Measurements from ENCODE around the gene NAA16. TPM values are rescaled to one million over a fixed set of nuclear protein-coding genes. Genes with fewer than 3 reads are reported as not detected.

The NAA16 gene
- total RNA-seq, 2 experiments from 2014 or later, result 23.5 to 32.8 TPM

GRCh38 chr13:41293272-41293671, 17.8 kb upstream of the NAA16 start:
- no peak for ATAC-seq
- Mint-ChIP-seq H3K9me3 (no peaks in the 10 kb centered on the region), H3K27me3 (no peaks in the 10 kb centered on the region), H3K4me3 (no peak overlapping the region), H3K27ac (no peak overlapping the region), H3K4me1 (ENCODE audit: low read depth) (no peaks in the 10 kb centered on the region), H3K36me3 (ENCODE audit: low read depth) (no peaks in the 10 kb centered on the region)
- no peak for DNase-seq
- ChIA-PET CTCF (no interaction called here), POLR2A (no interaction called here)
- TF ChIP-seq CTCF (IDR thresholded peaks at IDR 0.05), result no peak
- intact Hi-C loops (cut with micrococcal nuclease), result no loop called here

GRCh38 chr13:41294914-41295313, 16.2 kb upstream of the NAA16 start:
- no peak overlapping the region for H3K27ac Mint-ChIP-seq
- no peak for TF ChIP-seq CTCF (IDR thresholded peaks at IDR 0.05)
- CTCF ChIA-PET, result interaction anchor here (0.9 kb wide), 1 partner anchor 9 kb away, joined by 4 read pairs; no protein-coding TSS in a partner anchor
- DNase-seq (no peak), ATAC-seq (no peak)
- H3K4me1 Mint-ChIP-seq (ENCODE audit: low read depth), result peaks cover 6% of the 10 kb centered on the region
- POLR2A ChIA-PET, result no interaction called here
- H3K4me3 Mint-ChIP-seq, result no peak overlapping the region
- H3K36me3 Mint-ChIP-seq (ENCODE audit: low read depth), result no peaks in the 10 kb centered on the region
- H3K27me3 Mint-ChIP-seq, result no peaks in the 10 kb centered on the region
- no peaks in the 10 kb centered on the region for H3K9me3 Mint-ChIP-seq
- intact Hi-C loops (cut with micrococcal nuclease), result no loop called here

GRCh38 chr13:41295973-41296372, 15.1 kb upstream of the NAA16 start:
- Mint-ChIP-seq H3K9me3 (no peaks in the 10 kb centered on the region), H3K4me1 (ENCODE audit: low read depth) (peaks cover 7% of the 10 kb centered on the region), H3K27me3 (no peaks in the 10 kb centered on the region), H3K36me3 (ENCODE audit: low read depth) (no peaks in the 10 kb centered on the region), H3K27ac (no peak overlapping the region), H3K4me3 (no peak overlapping the region)
- CTCF ChIA-PET, result interaction anchor here (0.7 to 0.9 kb wide), 2 partner anchors 8 to 90 kb away, joined by 4 read pairs; no protein-coding TSS in a partner anchor
- DNase-seq, result no peak
- TF ChIP-seq CTCF (IDR thresholded peaks at IDR 0.05), result no peak
- intact Hi-C loops (cut with micrococcal nuclease), result no loop called here
- no peak for ATAC-seq
- POLR2A ChIA-PET, result interaction anchor here (1.1 kb wide), 1 partner anchor 32 kb away, joined by 3 read pairs; no protein-coding TSS in a partner anchor

- no peak for TF ChIP-seq CTCF (IDR thresholded peaks at IDR 0.05)
- Mint-ChIP-seq H3K4me1 (ENCODE audit: low read depth) (peaks cover 7% of the 10 kb centered on the region), H3K27me3 (no peaks in the 10 kb centered on the region), H3K4me3 (no peak overlapping the region), H3K36me3 (ENCODE audit: low read depth) (no peaks in the 10 kb centered on the region), H3K27ac (no peak overlapping the region), H3K9me3 (no peaks in the 10 kb centered on the region)
- POLR2A ChIA-PET, result interaction anchor here (1.2 kb wide), 1 partner anchor 10 kb away, joined by 3 read pairs; no protein-coding TSS in a partner anchor
- CTCF ChIA-PET, result no interaction called here
- ATAC-seq (no peak), DNase-seq (no peak)
- intact Hi-C loops (cut with micrococcal nuclease), result no loop called here
These were observed 14.0 kb upstream of the NAA16 start for GRCh38 chr13:41296879-41297646.

All from activated CD8-positive, alpha-beta T cell treated with anti-CD3 and anti-CD28 coated beads for 36 hours (primary cell).